Measurements from ENCODE around the gene UGT2B7. TPM values are rescaled to one million over a fixed set of nuclear protein-coding genes. Genes with fewer than 3 reads are reported as not detected.

Gene UGT2B7
- total RNA-seq, 1 experiment from 2014 or later: not detected

DNA sequence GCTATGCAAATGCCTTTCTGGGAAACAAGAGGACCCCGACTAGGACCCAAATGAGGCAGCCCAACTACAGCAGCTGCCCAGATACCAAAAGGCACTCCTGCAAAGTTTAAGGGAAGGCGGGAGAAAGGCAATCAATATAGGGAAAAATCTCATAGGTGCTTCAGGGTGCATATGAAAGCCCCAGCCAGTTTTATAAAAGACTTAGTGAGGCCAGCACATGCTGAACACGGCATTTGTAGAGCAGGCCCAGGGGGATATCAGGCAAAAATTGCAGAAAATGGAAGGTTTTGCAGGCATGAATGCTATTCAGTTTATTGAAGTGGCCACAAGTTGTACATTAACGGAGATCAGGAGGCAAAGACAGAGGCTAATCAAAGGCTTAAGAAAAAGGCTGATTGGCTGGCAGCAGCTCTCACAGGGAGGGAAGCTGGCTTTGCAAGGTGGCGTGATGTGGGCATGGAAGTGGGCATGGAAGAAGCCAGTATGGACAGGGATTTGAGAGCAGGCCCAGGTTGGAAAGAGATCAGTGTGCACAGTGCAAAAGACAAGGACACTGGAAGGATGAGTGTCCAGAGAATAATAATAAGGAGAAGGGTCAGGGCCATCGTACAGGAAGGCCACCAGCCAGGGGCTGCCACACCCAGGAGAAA, 37.7 kb upstream of the UGT2B7 start:
- no peaks in the 10 kb centered on the region for H3K79me1 ChIP-seq (ENCODE audit: insufficient read depth, low read depth, low read length, poor library complexity, severe bottlenecking)
- peak overlapping the region; percentile 42 for H3K4me2 ChIP-seq (ENCODE audit: insufficient read depth, insufficient read length, low read length)
- no peak for DNase-seq
- no peak overlapping the region for H3K9ac ChIP-seq (ENCODE audit: extremely low read depth, insufficient read length, low read length)
- no peaks in the 10 kb centered on the region for H3K79me2 ChIP-seq (ENCODE audit: insufficient read depth, low read length)
- H4K8ac ChIP-seq (replicated peaks; ENCODE audit: insufficient read length, low read depth, low read length): no peak overlapping the region
- no CpG with 5 or more reads among the region's 6 CpGs for WGBS (ENCODE audit: extremely low coverage, insufficient read length, low lambda C conversion rate)
- no peak overlapping the region for H2BK15ac ChIP-seq (ENCODE audit: low read depth, low read length)
- H3K56ac ChIP-seq (ENCODE audit: insufficient read length, low read depth, low read length): no peak overlapping the region
- H3T11ph ChIP-seq (ENCODE audit: low read length): no peak overlapping the region
- Mint-ChIP-seq H3K36me3 (ENCODE audit: insufficient read depth in 1 of 3, low read depth in 3 of 3) (peaks cover 0 to 4% (median 2%) of the 10 kb centered on the region in 3 experiments; a peak in 2 of 7 replicates), H3K9me3 (no peaks in the 10 kb centered on the region), H3K4me3 (peak overlapping the region; percentile 35 to 39; a peak in 3 of 5 replicates), H3K27me3 (ENCODE audit: low read depth) (no peaks in the 10 kb centered on the region), H3K4me1 (peaks cover 29 to 32% of the 10 kb centered on the region in 2 experiments), H3K27ac (peak overlapping the region; percentile 61 to 82 (median 68))
- no peak overlapping the region for H3K23ac ChIP-seq (ENCODE audit: insufficient read length, low read depth, low read length)
- H3K14ac ChIP-seq (ENCODE audit: insufficient read depth, low read length): no peak overlapping the region; the same call in 1 of the 2 replicates
- no peak overlapping the region for H4K5ac ChIP-seq (ENCODE audit: insufficient read length, low read depth, low read length)
- no peak overlapping the region for H2BK5ac ChIP-seq (ENCODE audit: insufficient read length, low read length)
- H4K20me1 ChIP-seq (ENCODE audit: control insufficient read depth, insufficient read depth, insufficient read length): no peaks in the 10 kb centered on the region
- H2AK5ac ChIP-seq (ENCODE audit: insufficient read length, low read length): no peak overlapping the region
- H3K27ac ChIP-seq (ENCODE audit: insufficient read length, low read depth, low read length): no peak overlapping the region
- H2AFZ ChIP-seq (ENCODE audit: low read length): no peak overlapping the region
- no peak overlapping the region for H4K91ac ChIP-seq (ENCODE audit: insufficient read length, low read depth, low read length)
- TF ChIP-seq, protein P1, sequence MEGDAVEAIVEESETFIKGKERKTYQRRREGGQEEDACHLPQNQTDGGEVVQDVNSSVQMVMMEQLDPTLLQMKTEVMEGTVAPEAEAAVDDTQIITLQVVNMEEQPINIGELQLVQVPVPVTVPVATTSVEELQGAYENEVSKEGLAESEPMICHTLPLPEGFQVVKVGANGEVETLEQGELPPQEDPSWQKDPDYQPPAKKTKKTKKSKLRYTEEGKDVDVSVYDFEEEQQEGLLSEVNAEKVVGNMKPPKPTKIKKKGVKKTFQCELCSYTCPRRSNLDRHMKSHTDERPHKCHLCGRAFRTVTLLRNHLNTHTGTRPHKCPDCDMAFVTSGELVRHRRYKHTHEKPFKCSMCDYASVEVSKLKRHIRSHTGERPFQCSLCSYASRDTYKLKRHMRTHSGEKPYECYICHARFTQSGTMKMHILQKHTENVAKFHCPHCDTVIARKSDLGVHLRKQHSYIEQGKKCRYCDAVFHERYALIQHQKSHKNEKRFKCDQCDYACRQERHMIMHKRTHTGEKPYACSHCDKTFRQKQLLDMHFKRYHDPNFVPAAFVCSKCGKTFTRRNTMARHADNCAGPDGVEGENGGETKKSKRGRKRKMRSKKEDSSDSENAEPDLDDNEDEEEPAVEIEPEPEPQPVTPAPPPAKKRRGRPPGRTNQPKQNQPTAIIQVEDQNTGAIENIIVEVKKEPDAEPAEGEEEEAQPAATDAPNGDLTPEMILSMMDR (conservative IDR thresholded peaks at IDR 0.05): no peak
- H2BK20ac ChIP-seq (ENCODE audit: low read depth, low read length, poor library complexity, severe bottlenecking): no peak overlapping the region
- no peak overlapping the region for H3K4ac ChIP-seq (ENCODE audit: low read depth, low read length)
- no peak overlapping the region for H2BK12ac ChIP-seq (ENCODE audit: insufficient read length, low read depth, low read length)
- no peaks in the 10 kb centered on the region for H3K27me3 ChIP-seq (ENCODE audit: insufficient read depth, low read length)
- H3K9me3 ChIP-seq (ENCODE audit: control insufficient read depth, low read depth, low read length): no peaks in the 10 kb centered on the region
- no peak overlapping the region for H2BK120ac ChIP-seq (ENCODE audit: low read depth, low read length, poor library complexity, severe bottlenecking)
- H3K18ac ChIP-seq (ENCODE audit: insufficient read length, low read depth, low read length): no peak overlapping the region
- peaks cover 5% of the 10 kb centered on the region; the same call in 1 of the 2 replicates for H3K4me1 ChIP-seq (ENCODE audit: insufficient read depth, low read length)
- H3K23me2 ChIP-seq (ENCODE audit: insufficient read length, low read depth, low read length, poor library complexity, severe bottlenecking): no peaks in the 10 kb centered on the region

All from H9 (cell line).